Measurements from ENCODE around the gene TTLL9. TPM values are rescaled to one million over a fixed set of nuclear protein-coding genes. Genes with fewer than 3 reads are reported as not detected.

TTLL9 gene
- total and polyA plus RNA-seq, 10 of the 15 experiments (the other 5 are each of a cell fraction or from before 2014, with no cell fraction given) = 0.03 to 0.77 (median 0.11) TPM; not detected in 2

GRCh38 chr20:31934491-31934890 is 64.1 kb downstream of the TTLL9 start:
- ChIA-PET SMC1A (ENCODE audit: uncharacterized antibody, unreplicated experiment) (no interaction called here), POLR2A (no interaction called here), CTCF (interaction anchor here (1.2 to 1.5 kb wide), 2 partner anchors 15 to 82 kb away, joined by 3 to 4 read pairs; no protein-coding TSS in a partner anchor), RAD21 (ENCODE audit: unreplicated experiment) (no interaction called here)
- intact Hi-C loops (cut with micrococcal nuclease; ENCODE audit: unreplicated experiment) = no loop called here
- WGBS (ENCODE audit: insufficient coverage, insufficient replicate concordance, low lambda C conversion rate, missing lambda C conversion rate) = 44% methylated on average over 14 of the region's 14 CpGs
- TF ChIP-seq POLR2A (IDR thresholded peaks at IDR 0.05; ENCODE audit: low read depth, low read length) = no peak
- no peak for TF ChIP-seq NR2F1 (conservative IDR thresholded peaks at IDR 0.05)
- no peak for TF ChIP-seq NR2C2 (IDR thresholded peaks at IDR 0.05; ENCODE audit: borderline replicate concordance, control insufficient read depth, insufficient read length, low read depth)
- no peak for TF ChIP-seq IRF3 (IDR thresholded peaks at IDR 0.05)
- TF ChIP-seq MEF2B (IDR thresholded peaks at IDR 0.05; ENCODE audit: partially characterized antibody, poor library complexity, severe bottlenecking) = no peak
- no peak for TF ChIP-seq POU2F2 (IDR thresholded peaks at IDR 0.05; ENCODE audit: borderline replicate concordance, low read depth, low read length)
- TF ChIP-seq KAT2A (conservative IDR thresholded peaks at IDR 0.05; ENCODE audit: control insufficient read depth, low read depth, low read length) = no peak
- TF ChIP-seq HDGF (IDR thresholded peaks at IDR 0.05) = no peak
- TF ChIP-seq EGR1 (IDR thresholded peaks at IDR 0.05; ENCODE audit: borderline replicate concordance in 1 of 2, low read depth in 2 of 2, low read length in 2 of 2) = no peak
- no peak for TF ChIP-seq REST (IDR thresholded peaks at IDR 0.05; ENCODE audit: low read depth, low read length)
- TF ChIP-seq CEBPB (IDR thresholded peaks at IDR 0.05; ENCODE audit: borderline replicate concordance in 1 of 2, low read depth in 2 of 2, low read length in 2 of 2) = no peak
- TF ChIP-seq POLR2AphosphoS5 (IDR thresholded peaks at IDR 0.05; ENCODE audit: low read length) = no peak
- TF ChIP-seq PKNOX1 (IDR thresholded peaks at IDR 0.05) = no peak
- TF ChIP-seq BCL11A (IDR thresholded peaks at IDR 0.05; ENCODE audit: low read depth, low read length) = no peak
- no peak for TF ChIP-seq RB1 (IDR thresholded peaks at IDR 0.05; ENCODE audit: borderline replicate concordance)
- no peak for TF ChIP-seq PML (IDR thresholded peaks at IDR 0.05; ENCODE audit: low read length)
- no peak for TF ChIP-seq ATF3 (IDR thresholded peaks at IDR 0.05; ENCODE audit: borderline replicate concordance, extremely low read depth, low read depth, low read length)
- no peak for TF ChIP-seq MLLT1 (IDR thresholded peaks at IDR 0.05)
- Histone ChIP-seq H3K4me1 (ENCODE audit: control insufficient read depth, insufficient read depth, low read length) (no peaks in the 10 kb centered on the region), H4K20me1 (ENCODE audit: control insufficient read depth, insufficient read depth) (no peaks in the 10 kb centered on the region), H3K36me3 (ENCODE audit: control insufficient read depth in 2 of 2, insufficient read depth in 2 of 2, low read length in 1 of 2) (no peaks in the 10 kb centered on the region), H3K9me3 (replicated peaks; ENCODE audit: control insufficient read depth, insufficient read depth, low read length) (no peaks in the 10 kb centered on the region), H3K4me3 (no peak overlapping the region), H3K9ac (ENCODE audit: control insufficient read depth, insufficient read depth, low read length) (no peak overlapping the region), H3K27ac (ENCODE audit: control insufficient read depth, insufficient read depth) (no peak overlapping the region), H3K4me2 (ENCODE audit: control insufficient read depth, insufficient read depth) (no peak overlapping the region), H2AFZ (ENCODE audit: control insufficient read depth, low read depth, low read length) (no peak overlapping the region), H3K27me3 (replicated peaks in 1 of 2; ENCODE audit: control insufficient read depth in 2 of 2, insufficient read depth in 2 of 2, low read length in 1 of 2) (no peaks in the 10 kb centered on the region), H3K79me2 (ENCODE audit: control insufficient read depth, insufficient read depth, low read length) (no peaks in the 10 kb centered on the region)
- DNase-seq (ENCODE audit: low read depth, low spot score) (no peak), ATAC-seq (no peak), FAIRE-seq (no peak)
- in situ Hi-C loops (cut with MboI) = no loop called here
- BruUV-seq (replicated peaks) = no TSS peak
